ENCODE data around the gene AUTS2. TPM values are rescaled to one million over a fixed set of nuclear protein-coding genes. Genes with fewer than 3 reads are reported as not detected.

The AUTS2 gene
- polyA plus RNA-seq, 3 donors: 3.1 to 8.3 (median 7.9) TPM

DNA sequence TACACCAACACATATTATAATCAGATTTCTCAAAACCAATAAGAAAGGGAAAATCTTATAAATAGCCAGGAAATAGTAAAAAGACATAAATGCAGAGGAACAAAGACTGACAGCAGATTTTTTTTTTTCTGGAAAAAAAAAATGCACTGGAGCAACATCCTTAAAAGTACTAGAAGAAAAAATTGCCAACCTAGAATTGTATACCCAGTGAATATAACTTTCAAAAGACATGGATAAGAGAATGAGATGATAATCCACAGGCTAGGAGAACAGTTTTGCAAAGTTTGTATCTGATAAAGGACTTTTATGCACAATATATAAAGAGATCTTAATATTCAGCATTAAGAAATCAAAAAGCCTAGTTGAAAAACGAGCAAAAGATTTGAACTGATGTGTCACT lies 554.0 kb downstream of the AUTS2 start:
- 81 to 93% (median 89%) methylated on average over 1 of the region's 1 CpG for WGBS, 3 donors

DNA sequence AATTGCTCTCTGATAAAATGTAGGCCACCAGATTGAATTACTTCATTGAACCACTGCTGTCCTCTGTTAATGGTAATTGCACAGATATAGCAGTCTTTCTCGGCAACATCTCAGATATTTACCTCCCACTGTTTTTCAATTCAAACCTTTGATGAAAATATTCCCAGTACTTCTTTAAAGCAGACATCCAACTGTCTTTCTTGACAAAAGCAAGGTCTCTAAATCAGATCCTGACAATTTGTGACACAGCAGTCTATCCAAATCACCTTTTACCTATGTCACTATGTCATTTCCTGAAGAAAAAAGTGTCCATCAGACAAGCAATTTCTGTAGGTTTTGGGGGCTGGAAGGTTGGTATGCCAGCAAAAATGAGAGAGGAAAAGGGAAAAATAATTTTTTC lies 555.7 kb downstream of the AUTS2 start:
- 85 to 95% (median 92%) methylated on average over 1 of the region's 1 CpG for WGBS, 3 donors
- no peak overlapping the region for H3K27ac ChIP-seq (ENCODE audit: low read depth, low read length)

More for the DNA sequence above, 554.0 kb downstream of the AUTS2 start:
- no peak overlapping the region for H3K27ac ChIP-seq (ENCODE audit: low read depth, low read length)

DNA sequence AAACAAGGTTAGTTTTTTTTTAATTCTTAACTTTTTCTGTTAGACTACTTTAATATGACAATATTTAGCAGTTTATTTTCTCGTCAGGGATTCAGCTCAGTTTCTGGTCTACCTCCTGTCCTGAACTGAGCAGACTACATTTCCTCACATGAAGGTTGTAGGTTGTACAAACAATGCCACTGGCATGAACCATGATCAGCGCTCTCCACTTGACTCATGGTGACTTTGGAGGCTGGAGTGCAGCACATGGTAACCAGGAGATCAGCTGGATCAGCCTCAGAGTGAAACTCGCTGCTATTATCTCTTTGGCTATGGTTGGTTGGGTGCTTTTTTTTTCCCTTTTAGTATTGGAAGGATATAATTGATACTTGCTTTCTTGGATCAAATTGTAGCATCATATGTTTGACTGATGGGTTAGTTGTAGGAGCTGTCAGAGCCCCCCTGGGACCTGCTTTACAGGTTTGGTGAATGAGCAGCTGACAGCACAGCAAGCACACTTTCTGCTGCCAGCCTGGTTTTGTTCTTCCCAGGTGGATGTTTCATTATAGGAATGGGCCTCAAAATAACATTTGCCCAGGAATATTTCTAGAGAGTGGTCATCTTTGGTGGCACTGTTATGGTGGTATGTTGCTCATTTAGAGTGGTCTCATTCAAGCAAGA lies 556.4 kb downstream of the AUTS2 start:
- WGBS, 3 donors: 78 to 96% (median 96%) methylated on average over 3 of the region's 3 CpGs
- H3K27ac ChIP-seq (ENCODE audit: low read depth, low read length): no peak overlapping the region

DNA sequence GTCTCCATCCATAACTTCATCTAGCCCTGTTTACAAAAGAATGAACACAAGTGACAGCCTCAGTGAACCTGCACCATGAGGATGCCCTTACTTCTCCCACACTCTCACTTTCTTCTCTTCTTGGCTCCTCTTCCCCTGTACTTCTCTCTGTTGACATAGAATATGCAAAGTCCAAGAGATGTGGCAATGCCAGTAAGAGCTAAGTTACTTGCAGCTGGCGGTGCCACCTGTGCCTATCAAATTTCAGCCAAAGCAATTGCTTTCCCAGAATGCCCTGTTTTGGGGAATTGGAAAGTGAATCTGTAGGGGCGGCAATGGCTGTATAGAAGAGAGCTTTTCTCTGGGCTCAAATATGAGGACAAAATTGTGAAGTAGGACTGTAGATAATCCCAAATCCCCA lies 557.8 kb downstream of the AUTS2 start:
- 88 to 93% (median 92%) methylated on average over 2 of the region's 2 CpGs for WGBS, 3 donors
- no peak overlapping the region for H3K27ac ChIP-seq (ENCODE audit: low read depth, low read length)

DNA sequence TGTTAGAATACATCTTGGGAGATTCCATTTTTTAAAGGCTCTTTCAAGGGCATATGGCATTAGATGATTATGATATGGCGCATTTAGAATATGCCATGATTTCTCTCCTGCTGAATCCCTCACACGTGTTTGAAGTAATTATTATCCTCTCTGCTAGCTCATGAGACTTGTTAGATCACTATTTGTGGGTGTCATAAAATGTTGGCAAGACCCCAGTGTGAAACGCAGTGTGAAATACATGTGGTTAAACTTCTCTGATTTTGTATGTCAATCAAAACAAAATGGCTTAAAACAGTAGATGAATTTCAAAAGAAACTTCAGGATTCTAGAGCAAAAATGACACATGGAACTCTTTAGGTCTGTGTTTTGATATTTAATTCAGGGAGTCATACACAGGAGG lies 560.8 kb downstream of the AUTS2 start:
- H3K27ac ChIP-seq (ENCODE audit: low read depth, low read length): no peak overlapping the region
- WGBS, 3 donors: 61 to 86% (median 82%) methylated on average over 3 of the region's 3 CpGs

DNA sequence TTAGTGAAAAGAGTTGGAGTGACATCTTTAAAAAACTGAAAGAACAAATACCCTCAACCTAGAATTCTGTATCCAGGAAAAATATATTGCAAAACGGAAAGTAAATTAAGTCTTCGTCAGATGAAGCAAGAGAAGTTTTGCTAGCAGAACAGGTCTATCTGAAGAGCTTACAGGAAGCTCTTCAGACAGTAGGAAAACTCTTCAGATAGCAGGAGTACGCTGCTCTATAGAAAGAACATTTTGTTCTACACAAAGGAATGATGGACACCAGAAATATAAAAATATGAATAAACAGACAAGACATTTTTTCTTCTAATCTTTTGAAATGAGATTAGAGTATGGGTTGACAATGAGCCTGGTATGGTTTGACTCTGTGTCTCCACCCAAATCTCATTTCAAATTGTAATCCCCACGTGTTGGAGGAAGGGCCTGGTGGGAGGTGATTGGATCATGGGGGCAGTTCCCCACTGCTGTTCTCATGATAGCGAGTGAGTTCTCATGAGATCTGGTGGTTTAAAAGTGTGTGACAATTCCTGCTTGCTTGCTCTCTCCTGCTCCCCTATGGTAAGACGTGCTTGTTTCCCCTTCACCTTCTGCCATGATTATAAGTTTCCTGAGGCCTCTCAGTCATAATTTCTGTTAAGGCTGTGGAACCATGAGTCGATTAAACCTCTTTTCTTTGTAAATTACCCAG lies 567.3 kb downstream of the AUTS2 start:
- WGBS, 3 donors: 76 to 85% (median 83%) methylated on average over 7 of the region's 7 CpGs
- no peak overlapping the region for H3K27ac ChIP-seq (ENCODE audit: low read depth, low read length)

DNA sequence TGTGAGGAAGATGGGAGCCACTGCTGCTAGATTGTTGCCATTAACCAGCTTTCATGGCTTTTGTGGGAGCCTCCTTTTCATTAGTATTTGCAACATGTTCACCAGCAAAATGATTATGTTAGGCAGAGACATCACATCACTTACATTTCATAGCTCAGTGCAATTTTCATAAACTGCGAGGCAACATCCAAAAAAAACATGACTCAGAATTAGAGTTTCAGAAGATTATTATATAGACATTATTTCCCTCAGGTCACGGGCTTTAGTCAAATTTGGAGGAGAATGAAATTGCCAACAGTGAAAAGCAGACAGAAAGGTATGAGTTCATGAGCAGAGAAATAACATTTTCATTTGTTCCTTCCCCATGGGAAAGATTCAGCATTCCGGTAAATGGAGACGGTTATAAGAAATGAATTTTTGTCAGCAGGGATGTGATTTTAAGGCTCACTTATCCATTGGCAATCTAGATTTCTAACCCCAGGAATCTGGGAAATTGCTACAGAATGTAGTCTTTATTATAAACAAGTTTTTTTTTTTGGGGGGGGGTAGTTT lies 573.2 kb downstream of the AUTS2 start:
- no peak overlapping the region for H3K27ac ChIP-seq (ENCODE audit: low read depth, low read length)
- 91 to 96% (median 94%) methylated on average over 4 of the region's 4 CpGs for WGBS, 3 donors

DNA sequence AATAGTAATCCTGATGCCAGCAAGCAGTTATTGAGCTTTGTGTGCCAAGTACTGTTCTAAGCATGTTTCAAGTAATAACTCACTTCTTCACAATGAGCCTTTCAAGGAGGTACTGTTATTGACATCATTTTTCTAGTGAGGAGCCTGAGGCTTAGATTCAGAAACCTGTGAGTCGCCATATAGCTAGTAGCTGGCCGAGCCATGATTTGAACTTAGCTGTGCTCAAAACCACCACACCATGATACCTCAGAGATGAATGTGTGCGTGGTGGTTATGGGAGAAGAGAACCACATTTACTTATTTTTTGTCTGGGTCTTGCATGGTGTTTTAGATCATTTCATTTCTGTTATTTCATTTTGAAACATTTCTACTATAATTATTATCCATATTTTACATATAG lies 578.9 kb downstream of the AUTS2 start:
- WGBS, 3 donors: 86 to 92% (median 89%) methylated on average over 3 of the region's 3 CpGs

DNA sequence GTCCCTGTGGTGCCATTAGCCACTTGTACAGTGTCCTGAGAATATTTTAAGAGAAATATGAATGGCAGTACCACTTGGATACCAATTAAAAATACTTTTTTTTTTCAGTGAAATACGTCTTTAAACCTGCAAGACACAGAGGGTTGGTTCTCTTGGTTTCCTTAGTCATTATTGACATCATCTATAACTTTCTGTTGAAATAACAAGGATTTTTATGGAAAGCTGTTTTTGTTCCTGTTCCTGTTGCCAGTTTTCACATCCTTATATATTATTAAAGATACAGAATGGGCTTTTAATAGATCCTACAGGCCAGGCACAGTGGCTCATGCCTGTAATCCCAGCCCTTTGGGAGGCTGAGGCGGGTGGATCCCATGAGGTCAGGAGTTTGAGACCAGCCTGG lies 579.9 kb downstream of the AUTS2 start:
- no peak overlapping the region for H3K27ac ChIP-seq (ENCODE audit: low read depth, low read length)
- 83 to 87% (median 83%) methylated on average over 2 of the region's 2 CpGs for WGBS, 3 donors

More for the DNA sequence above, 578.9 kb downstream of the AUTS2 start:
- no peak overlapping the region for H3K27ac ChIP-seq (ENCODE audit: low read depth, low read length)

DNA sequence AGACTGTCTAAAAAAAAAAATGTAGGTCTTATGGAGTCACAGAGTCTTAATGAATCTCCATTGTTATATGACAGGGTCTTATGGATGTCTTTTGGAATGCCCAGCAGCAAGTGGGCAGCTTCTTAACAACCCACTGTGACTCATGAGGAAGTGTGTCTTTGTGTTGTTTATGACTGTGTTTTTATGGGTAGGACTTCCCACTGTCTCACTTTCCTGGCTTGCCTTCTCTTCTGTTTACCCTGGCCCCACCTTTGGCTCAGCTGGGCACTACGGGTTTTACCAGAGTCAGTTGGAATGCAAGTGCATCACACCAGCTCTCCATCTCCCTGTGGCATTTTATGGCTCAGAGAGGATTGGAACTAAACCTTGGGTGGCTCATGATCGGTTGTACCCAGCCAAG lies 580.5 kb downstream of the AUTS2 start:
- no peak overlapping the region for H3K27ac ChIP-seq (ENCODE audit: low read depth, low read length)
- 73 to 78% (median 77%) methylated on average over 2 of the region's 2 CpGs for WGBS, 3 donors

DNA sequence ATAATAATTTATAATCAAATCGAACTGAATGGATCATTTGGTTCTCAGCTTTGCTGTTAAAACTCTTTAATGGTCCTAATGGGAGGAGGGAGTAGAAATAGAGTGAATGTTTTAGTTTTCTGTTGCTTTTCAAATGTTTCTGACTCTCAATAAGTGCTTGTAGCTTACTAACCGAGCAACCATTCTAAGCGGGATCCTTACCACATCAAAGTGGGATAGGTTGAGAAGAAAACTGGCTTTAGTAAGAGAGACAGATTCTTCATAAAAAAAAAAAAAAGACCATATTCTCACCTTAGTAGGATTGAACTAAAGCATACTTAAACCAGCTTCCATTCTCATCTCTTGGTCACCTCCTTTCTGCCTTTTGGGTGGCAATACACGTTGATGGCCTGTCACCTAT lies 584.2 kb downstream of the AUTS2 start:
- no peak overlapping the region for H3K27ac ChIP-seq (ENCODE audit: low read depth, low read length)
- 77 to 94% (median 88%) methylated on average over 4 of the region's 4 CpGs for WGBS, 3 donors

DNA sequence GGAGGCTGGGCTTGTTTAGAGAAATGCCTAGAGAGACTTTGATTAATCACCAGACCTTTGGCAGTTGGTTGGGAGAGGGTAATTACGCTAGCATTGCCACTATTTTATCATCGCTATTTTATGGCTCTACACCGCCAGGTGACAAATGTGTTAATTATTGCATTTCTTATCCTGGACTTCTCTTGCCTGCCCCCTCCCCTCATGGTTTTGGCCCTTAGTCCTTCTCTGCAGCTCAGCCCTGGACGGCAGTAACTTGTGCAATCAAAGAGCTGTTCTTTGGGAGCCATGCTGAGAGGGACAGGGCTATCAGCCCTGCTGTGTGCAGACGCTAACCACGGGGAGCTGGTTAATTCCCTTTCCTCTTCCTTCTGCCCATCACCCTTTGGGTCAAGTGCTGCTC lies 585.0 kb downstream of the AUTS2 start:
- WGBS, 3 donors: 41 to 77% (median 76%) methylated on average over 6 of the region's 6 CpGs
- H3K27ac ChIP-seq (ENCODE audit: low read depth, low read length): no peak overlapping the region

DNA sequence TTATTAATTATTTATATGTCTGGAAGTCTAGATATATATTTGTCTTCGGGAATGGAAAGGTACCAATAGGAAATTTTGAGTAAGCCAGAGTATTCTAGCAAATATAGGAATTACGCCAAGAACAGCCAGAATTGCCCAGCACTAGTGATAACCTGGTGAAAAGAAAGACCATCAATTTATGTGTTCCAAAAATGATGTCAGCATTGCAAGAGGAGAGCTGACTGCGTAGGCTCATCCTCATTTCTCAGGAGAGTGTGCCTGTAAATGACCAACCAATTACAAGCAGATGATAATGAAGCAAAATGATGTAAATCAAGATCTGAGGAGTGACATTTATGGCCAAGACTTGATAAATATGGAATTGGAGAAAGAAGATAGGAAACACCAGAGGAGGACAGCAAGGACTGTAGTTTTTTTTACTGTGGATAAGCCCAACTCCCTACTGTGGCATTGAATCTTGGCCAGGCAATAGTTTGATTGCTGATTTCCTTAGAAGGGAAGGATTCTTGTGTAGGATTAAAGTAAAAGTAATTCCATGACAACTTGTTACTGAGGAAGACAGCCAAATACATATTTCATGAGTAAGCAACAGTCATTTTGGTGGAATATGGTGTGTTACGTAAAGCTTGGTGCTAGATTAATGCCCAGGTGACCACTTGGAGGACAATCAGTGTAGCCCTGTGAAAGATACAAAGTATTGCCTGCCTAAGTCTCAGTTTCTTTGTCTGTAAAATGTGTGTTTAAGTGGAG lies 590.8 kb downstream of the AUTS2 start:
- no peak overlapping the region for H3K27ac ChIP-seq (ENCODE audit: low read depth, low read length)
- WGBS, 3 donors: 88 to 89% (median 88%) methylated on average over 4 of the region's 4 CpGs

DNA sequence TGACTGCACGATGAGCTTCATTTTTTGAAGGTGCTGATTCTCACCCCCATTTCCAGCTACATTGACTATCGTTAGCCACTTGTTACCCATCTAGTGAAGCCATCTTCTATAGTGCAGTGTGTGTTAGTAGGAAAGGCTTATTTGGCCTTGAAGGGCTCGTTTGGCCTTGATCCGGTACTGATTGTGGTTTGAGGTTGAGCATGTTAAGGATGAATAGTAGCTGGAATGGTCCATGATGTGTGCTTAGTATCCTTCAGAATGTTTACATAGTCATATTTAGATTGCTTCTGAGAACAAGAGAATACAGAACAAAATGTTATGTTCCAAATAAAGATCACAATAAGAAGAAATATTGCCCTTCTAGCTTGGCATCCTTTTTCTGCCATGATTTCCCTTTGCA lies 591.5 kb downstream of the AUTS2 start:
- 87 to 94% (median 90%) methylated on average over 4 of the region's 4 CpGs for WGBS, 3 donors
- no peak overlapping the region for H3K27ac ChIP-seq (ENCODE audit: low read depth, low read length)

DNA sequence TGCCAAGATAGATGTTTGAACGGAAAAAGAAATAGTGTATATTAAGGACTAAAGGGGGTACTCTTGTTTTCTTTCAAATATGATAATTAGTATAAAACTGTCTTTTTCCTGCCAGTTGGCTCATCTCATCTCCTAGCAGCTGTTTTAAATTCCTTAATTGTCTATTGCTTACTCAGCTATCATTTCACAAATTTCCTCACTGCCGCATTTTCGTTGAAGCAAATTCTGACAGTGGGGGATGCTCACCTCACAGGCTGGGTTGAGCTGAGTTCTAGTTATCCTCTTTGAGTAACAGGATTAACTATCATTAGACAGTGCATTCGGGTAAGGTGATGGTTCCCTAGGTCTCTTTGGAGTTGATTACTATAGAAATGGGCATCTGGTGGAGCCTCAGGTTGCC lies 592.0 kb downstream of the AUTS2 start:
- no peak overlapping the region for H3K27ac ChIP-seq (ENCODE audit: low read depth, low read length)
- WGBS, 3 donors: 83 to 92% (median 87%) methylated on average over 4 of the region's 4 CpGs

DNA sequence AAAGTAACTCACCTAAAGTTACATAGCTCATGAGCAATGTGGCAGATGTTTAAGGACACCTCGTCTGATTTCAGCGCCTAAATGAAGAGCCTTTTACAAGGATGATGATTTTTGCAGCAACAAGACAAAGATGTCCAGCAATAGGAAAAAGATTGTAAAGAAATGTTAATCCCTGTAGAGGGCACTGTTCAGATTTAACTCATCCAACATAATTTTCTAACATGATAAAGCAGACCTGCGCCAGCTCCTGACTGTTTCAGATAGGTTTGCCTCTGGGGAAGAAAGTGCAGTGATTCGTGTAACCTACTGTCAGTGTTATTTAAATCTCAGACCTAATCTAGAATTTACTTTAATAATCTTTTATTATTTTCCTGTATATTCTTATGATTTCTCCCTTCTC lies 595.2 kb downstream of the AUTS2 start:
- H3K27ac ChIP-seq (ENCODE audit: low read depth, low read length): no peak overlapping the region
- 56 to 84% (median 75%) methylated on average over 4 of the region's 4 CpGs for WGBS, 3 donors

DNA sequence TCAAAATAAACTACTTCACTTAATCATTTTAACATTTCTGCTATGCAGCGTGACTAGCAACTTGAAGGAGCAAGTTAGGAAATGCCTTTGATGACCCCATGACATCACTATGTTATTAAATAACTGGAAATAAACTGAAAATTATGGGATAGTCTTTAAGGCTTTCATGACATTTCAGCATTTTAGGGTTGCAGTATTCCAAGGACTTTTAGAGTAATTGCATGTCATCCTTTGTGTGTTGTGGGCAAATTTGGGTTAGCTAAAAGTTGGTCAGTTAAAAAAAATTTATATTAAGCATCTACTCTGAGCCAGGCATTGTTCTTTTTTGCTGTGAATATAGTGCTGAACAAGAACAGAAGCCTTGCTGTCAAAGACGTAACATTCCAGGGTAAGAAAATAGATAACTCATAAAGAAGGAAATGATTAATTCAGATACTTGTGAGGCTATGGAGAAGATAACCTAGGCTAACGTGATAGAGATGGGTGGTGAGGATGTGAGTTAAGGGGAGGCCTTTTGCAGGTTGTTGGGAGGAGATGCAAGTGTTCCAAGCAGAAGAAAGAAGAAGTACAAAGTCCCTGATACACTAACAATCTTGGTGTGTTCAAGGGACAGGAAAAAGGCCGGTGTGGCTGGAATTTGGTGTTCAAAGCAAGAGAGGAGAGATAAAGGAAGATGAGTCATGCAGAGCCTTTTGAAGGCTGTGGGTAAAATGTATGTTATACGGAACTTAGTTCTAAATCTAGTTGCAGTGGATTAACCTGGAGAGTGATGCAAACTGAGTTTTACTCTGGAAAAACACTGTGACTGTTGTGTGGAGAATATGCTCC lies 610.2 kb downstream of the AUTS2 start:
- H3K27ac ChIP-seq (ENCODE audit: low read depth, low read length): no peak overlapping the region
- WGBS, 3 donors: 63 to 70% (median 68%) methylated on average over 5 of the region's 5 CpGs

DNA sequence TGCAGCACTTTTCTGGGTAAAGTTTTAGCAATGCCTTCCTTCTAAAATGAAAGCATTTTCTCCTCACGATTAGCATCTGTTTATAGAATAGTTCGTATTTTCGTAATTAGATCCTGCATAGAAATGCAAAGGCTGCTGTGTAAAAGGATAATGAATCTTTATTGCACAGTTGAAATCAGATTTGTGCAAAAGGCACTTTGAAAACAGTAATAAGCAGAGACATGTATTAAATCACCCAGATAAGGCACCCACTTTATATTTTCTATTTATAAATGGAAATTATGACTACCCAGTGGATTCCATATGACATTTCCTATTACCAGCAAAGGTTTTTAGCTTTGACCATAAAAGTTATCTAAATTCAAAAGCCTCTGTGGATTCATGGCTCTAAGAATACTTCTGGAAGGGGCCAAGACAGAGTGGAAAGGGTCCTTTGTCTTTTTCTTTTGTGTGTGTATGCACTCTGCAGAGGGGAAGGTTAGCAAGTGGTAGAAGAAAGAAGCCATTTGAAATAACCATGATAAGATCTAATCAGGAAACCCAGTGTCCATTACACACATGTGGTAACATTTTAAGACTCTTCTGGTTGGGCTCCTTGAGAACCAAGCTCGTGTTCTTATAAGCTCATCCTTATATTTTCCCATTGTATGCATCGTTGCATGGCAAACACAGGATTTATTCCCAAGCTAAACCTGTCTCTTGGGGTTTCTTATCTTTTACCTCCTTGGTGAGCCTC lies 612.1 kb downstream of the AUTS2 start:
- WGBS, 3 donors: 81 to 88% (median 82%) methylated on average over 5 of the region's 5 CpGs

More for the DNA sequence above, 612.1 kb downstream of the AUTS2 start:
- no peak overlapping the region for H3K27ac ChIP-seq (ENCODE audit: low read depth, low read length)
